ENCODE results near the gene ADTRP. TPM values are rescaled to one million over a fixed set of nuclear protein-coding genes. Genes with fewer than 3 reads are reported as not detected.

ADTRP gene
- total RNA-seq, 3 donors from 2014 or later (not counting 1 experiment from before 2014, with no cell fraction given) = 1.1 to 1.5 TPM; not detected in 1

DNA sequence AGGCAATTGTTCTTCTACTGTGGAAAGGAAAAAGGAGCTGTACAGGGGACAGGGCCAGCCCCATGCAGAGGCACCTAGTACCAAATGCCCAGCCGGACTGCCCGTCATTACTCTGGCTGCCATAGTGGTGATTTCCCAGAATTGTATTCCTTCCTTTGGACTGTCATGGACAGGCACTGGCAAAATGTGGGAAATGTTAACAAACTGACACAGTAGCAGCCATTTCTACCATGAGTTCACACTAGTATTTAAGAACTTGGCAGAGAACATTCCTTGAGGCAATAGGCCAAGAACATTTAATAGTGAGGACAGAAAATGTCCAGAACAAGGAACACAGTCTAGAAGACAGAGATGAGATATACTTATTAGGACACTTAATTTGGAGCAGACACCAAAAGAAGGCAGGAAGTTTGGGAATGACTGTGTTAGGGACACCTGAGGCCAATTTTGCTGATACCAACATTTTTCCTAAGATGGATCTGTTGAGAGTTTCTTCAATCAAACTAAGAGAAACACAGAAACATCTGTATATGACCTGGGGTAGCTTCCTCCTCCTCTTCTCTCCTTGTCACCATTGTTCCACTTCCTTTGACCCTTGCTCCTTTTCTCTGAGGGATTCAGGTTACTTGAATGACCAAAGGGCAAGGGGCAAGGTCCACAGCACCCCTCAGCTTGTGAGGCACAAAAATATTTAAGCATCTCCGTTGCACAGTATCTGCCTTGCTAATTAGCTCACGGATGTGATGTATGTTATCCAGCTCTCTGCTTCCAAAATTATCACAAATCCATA lies 14.9 kb downstream of the ADTRP start:
- H3K27ac Mint-ChIP-seq = no peak overlapping the region
- no peaks in the 10 kb centered on the region for H3K9me3 ChIP-seq (ENCODE audit: control insufficient read depth, insufficient read depth, low read length)
- H3K9me3 Mint-ChIP-seq = no peaks in the 10 kb centered on the region
- ATAC-seq (no peak), DNase-seq (no peak)
- no peak overlapping the region for H3K27ac ChIP-seq (ENCODE audit: low read length)
- no peaks in the 10 kb centered on the region for H3K4me1 Mint-ChIP-seq
- no peaks in the 10 kb centered on the region for H3K27me3 ChIP-seq (ENCODE audit: control insufficient read depth, insufficient read depth, low read length)
- no peaks in the 10 kb centered on the region for H3K4me1 ChIP-seq (ENCODE audit: control insufficient read depth, insufficient read depth, low read length)
- intact Hi-C loops (cut with micrococcal nuclease) = no loop called here
- TF ChIP-seq, protein P1, sequence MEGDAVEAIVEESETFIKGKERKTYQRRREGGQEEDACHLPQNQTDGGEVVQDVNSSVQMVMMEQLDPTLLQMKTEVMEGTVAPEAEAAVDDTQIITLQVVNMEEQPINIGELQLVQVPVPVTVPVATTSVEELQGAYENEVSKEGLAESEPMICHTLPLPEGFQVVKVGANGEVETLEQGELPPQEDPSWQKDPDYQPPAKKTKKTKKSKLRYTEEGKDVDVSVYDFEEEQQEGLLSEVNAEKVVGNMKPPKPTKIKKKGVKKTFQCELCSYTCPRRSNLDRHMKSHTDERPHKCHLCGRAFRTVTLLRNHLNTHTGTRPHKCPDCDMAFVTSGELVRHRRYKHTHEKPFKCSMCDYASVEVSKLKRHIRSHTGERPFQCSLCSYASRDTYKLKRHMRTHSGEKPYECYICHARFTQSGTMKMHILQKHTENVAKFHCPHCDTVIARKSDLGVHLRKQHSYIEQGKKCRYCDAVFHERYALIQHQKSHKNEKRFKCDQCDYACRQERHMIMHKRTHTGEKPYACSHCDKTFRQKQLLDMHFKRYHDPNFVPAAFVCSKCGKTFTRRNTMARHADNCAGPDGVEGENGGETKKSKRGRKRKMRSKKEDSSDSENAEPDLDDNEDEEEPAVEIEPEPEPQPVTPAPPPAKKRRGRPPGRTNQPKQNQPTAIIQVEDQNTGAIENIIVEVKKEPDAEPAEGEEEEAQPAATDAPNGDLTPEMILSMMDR (IDR thresholded peaks at IDR 0.05) = no peak
- no peaks in the 10 kb centered on the region for H3K36me3 Mint-ChIP-seq
- H3K4me3 Mint-ChIP-seq = no peak overlapping the region
- peaks cover 10 to 34% of the 10 kb centered on the region in 2 donors for H3K27me3 Mint-ChIP-seq (ENCODE audit: low read depth in 2 of 2)
- H3K4me3 ChIP-seq (ENCODE audit: low read length) = no peak overlapping the region
- WGBS (ENCODE audit: insufficient coverage) = 92% methylated on average over 4 of the region's 4 CpGs
- no peaks in the 10 kb centered on the region for H3K36me3 ChIP-seq (ENCODE audit: control insufficient read depth, insufficient read depth, low read length)

DNA sequence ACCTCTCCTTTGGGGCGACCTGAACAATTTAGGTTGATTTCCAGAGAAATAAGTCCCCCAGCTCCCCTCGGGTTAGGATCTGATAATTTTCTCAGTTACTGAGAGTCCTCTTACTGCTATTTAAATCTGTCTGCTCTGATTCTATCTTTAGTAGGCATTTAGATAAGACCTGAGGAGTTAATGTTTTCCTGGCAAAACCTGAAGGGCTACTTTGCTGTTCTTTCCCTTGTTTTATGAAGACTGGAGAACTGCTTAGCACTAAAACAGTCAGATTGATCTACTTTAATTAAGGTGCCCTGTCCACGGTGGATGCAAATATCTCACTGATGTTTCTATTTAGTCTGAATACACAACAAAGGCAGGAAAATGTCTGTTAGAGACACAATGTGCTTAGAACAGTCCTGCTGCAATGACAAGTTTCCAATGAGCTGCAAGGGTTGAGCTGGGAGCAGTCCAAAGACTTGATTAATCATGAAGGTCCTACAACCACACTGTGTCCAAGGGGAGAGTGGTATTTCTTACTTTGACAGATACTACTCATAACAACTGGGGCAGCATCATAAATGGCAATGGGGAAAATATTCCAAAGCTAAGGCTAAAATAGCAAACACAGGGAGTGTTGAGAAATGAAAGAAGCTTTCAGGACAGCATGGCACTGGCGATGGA lies 15.7 kb downstream of the ADTRP start:
- intact Hi-C loops (cut with micrococcal nuclease) = no loop called here
- 90% methylated on average over 4 of the region's 4 CpGs for WGBS (ENCODE audit: insufficient coverage)
- DNase-seq (no peak), ATAC-seq (no peak)
- no peak overlapping the region for H3K4me3 ChIP-seq (ENCODE audit: low read length)
- H3K36me3 Mint-ChIP-seq = no peaks in the 10 kb centered on the region
- H3K4me3 Mint-ChIP-seq = no peak overlapping the region
- H3K9me3 Mint-ChIP-seq = no peaks in the 10 kb centered on the region
- no peaks in the 10 kb centered on the region for H3K4me1 ChIP-seq (ENCODE audit: control insufficient read depth, insufficient read depth, low read length)
- no peak overlapping the region for H3K27ac ChIP-seq (ENCODE audit: low read length)
- H3K27me3 Mint-ChIP-seq (ENCODE audit: low read depth in 2 of 2) = peaks cover 12 to 26% of the 10 kb centered on the region in 2 donors
- H3K36me3 ChIP-seq (ENCODE audit: control insufficient read depth, insufficient read depth, low read length) = no peaks in the 10 kb centered on the region
- H3K27ac Mint-ChIP-seq = no peak overlapping the region
- H3K27me3 ChIP-seq (ENCODE audit: control insufficient read depth, insufficient read depth, low read length) = no peaks in the 10 kb centered on the region
- no peaks in the 10 kb centered on the region for H3K4me1 Mint-ChIP-seq
- no peaks in the 10 kb centered on the region for H3K9me3 ChIP-seq (ENCODE audit: control insufficient read depth, insufficient read depth, low read length)
- TF ChIP-seq, protein P1 (IDR thresholded peaks at IDR 0.05) = no peak

DNA sequence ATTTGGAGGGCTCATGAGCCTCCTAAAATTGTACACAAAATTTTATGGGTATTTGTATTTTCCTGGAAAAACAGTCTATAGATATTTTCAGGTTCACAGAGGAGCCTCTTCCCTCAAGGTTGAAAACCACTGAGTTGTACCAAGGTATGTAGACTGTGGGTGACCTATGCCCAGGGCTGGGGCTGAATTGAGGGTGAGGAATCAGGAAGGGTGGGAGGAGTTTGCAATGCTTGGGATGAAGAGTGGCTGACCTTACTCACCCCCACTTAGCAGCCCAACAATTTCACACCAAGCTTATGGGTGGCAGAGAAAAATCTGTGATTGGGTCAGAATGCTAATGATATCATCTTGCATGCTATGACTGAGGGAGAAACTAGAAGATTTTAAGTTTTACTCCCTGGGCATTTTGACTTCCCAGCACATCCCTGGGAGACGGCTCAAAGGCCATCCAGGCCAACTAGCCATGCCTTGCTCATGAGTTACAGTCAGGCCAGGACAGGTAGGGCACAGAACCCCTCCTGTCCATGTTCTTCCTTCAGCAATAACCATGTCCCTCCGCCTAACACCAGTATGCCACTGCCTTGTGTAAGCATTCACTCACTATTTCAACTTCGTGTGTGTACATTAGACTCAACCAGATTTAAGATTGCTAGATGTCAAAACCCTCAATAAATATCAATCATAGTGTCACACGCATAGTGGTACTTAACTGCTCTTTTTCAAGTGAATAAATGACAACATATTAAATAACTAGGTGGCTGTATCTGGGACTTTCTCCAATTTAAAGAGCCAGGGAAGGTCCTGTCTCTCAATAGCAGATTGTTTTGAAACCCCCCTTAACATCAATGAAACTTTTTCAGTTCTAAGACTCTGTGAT lies 16.6 kb downstream of the ADTRP start:
- H3K4me3 Mint-ChIP-seq = no peak overlapping the region
- WGBS (ENCODE audit: insufficient coverage) = 85% methylated on average over 3 of the region's 4 CpGs

More for the DNA sequence above, 16.6 kb downstream of the ADTRP start:
- intact Hi-C loops (cut with micrococcal nuclease) = no loop called here
- H3K4me1 ChIP-seq (ENCODE audit: control insufficient read depth, insufficient read depth, low read length) = no peaks in the 10 kb centered on the region
- H3K9me3 Mint-ChIP-seq = no peaks in the 10 kb centered on the region
- H3K4me1 Mint-ChIP-seq = no peaks in the 10 kb centered on the region
- TF ChIP-seq, protein P1 (IDR thresholded peaks at IDR 0.05) = no peak
- H3K27ac ChIP-seq (ENCODE audit: low read length) = no peak overlapping the region
- no peaks in the 10 kb centered on the region for H3K9me3 ChIP-seq (ENCODE audit: control insufficient read depth, insufficient read depth, low read length)
- ATAC-seq (no peak), DNase-seq (no peak)
- peaks cover 13 to 22% of the 10 kb centered on the region in 2 donors for H3K27me3 Mint-ChIP-seq (ENCODE audit: low read depth in 2 of 2)
- no peaks in the 10 kb centered on the region for H3K36me3 Mint-ChIP-seq
- H3K27me3 ChIP-seq (ENCODE audit: control insufficient read depth, insufficient read depth, low read length) = no peaks in the 10 kb centered on the region
- H3K27ac Mint-ChIP-seq = no peak overlapping the region
- no peaks in the 10 kb centered on the region for H3K36me3 ChIP-seq (ENCODE audit: control insufficient read depth, insufficient read depth, low read length)
- no peak overlapping the region for H3K4me3 ChIP-seq (ENCODE audit: low read length)
